Activated naive CD8-positive, alpha-beta T cell treated with anti-CD3 and anti-CD28 coated beads for 36 hours (primary cell): ENCODE measurements around the gene TNRC6B. TPM values are rescaled to one million over a fixed set of nuclear protein-coding genes. Genes with fewer than 3 reads are reported as not detected.

Source experiments
- DNase-seq: peaks from one replicate; pipeline ENCODE4 v3.0.0; 2021
- H3K27ac Mint-ChIP-seq: one replicate; pipeline ENCODE4 v1.8.0; 2022; ENCODE audit warnings: mild to moderate bottlenecking, moderate library complexity, mixed read lengths
- H3K27me3 Mint-ChIP-seq: one replicate; pipeline ENCODE4 v1.8.0; 2022; ENCODE audit warnings: mild to moderate bottlenecking, mixed read lengths
- H3K36me3 Mint-ChIP-seq: one replicate; pipeline ENCODE4 v1.8.0; 2021; ENCODE audit warnings: mild to moderate bottlenecking, mixed read lengths
- H3K4me1 Mint-ChIP-seq: one replicate; pipeline ENCODE4 v1.8.0; 2021; ENCODE audit warnings: mixed read lengths
- H3K4me3 Mint-ChIP-seq: one replicate; pipeline ENCODE4 v1.8.0; 2022; ENCODE audit warnings: mild to moderate bottlenecking, moderate library complexity, mixed read lengths
- H3K9me3 Mint-ChIP-seq: one replicate; pipeline ENCODE4 v1.8.0; 2022; ENCODE audit warnings: mixed read lengths
- total RNA-seq, 2 experiments: library from RNA; stranded (reverse); gene quantifications; one replicate each; pipeline ENCODE4 v1.2.3, GENCODE V29; 2021

Gene TNRC6B
- total RNA-seq, 2 experiments from 2014 or later: 35.9 to 37.5 TPM

DNA sequence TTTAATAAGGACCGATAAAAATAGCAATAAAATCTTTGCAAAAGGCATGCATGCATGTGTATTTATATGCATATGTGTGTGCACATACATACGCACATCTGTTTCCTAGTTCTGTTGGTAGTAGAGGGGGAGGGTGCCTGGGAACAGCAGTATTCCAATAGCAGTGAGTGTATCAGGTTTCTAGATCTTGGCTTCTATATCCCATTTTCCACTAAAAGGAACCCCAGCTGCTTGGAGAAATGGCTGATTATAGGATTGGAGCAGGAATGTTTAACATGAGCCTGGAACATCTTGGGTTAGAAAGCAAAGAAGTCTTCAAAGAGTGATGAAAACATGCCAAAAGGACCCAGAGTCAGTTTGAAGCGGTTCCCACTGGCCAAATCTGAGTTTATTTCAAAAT, 21.0 kb downstream of the TNRC6B start:
- no peaks in the 10 kb centered on the region for H3K9me3 Mint-ChIP-seq
- no peak overlapping the region for H3K4me3 Mint-ChIP-seq
- peaks cover 10% of the 10 kb centered on the region for H3K36me3 Mint-ChIP-seq
- H3K27me3 Mint-ChIP-seq: no peaks in the 10 kb centered on the region
- H3K27ac Mint-ChIP-seq: peak overlapping the region; percentile 16
- DNase-seq: no peak
- peaks cover 70% of the 10 kb centered on the region for H3K4me1 Mint-ChIP-seq

DNA sequence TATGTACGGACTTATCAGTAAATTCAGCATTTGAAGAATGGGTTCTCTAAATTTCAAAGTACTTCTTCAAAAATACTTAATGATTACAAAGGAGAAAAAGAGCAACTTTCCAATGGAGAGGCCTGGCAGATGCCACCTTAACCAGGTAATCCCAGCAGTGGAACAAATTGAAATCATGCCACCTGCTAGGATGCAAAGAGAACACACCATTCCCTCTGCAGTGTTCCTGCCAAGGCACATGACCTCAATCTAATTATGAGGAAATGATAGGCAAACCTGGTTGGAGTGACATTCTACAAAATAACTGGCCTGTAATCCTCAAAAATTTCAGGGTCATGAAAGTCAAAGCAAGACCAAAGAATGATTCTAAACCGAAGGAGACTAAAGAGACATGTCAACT, 21.5 kb downstream of the TNRC6B start:
- H3K4me3 Mint-ChIP-seq: no peak overlapping the region
- no peak for DNase-seq
- peak overlapping the region; percentile 16 for H3K27ac Mint-ChIP-seq
- peaks cover 70% of the 10 kb centered on the region for H3K4me1 Mint-ChIP-seq
- H3K36me3 Mint-ChIP-seq: peaks cover 10% of the 10 kb centered on the region
- H3K27me3 Mint-ChIP-seq: no peaks in the 10 kb centered on the region
- no peaks in the 10 kb centered on the region for H3K9me3 Mint-ChIP-seq

DNA sequence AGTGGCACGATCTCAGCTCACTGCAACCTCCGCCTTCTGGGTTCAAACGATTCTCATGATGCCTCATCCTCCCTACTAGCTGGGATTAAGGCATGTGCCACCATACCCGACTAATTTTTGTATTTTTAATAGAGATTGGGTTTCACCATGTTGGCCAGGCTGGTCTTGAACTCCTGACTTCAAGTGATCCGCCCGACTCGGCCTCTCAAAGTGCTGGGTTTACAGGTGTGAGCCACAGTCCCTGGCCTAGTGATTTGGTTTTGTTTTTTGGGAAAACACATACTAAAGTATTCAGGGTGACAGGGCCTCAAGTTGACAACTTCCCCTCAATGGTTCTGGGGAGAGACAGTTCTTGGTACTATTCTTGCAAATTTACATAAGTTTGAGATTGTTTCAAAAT, 22.1 kb downstream of the TNRC6B start:
- Mint-ChIP-seq H3K4me3 (no peak overlapping the region), H3K4me1 (peaks cover 71% of the 10 kb centered on the region), H3K27me3 (no peaks in the 10 kb centered on the region), H3K27ac (peak overlapping the region; percentile 58), H3K36me3 (peaks cover 10% of the 10 kb centered on the region), H3K9me3 (no peaks in the 10 kb centered on the region)
- no peak for DNase-seq

DNA sequence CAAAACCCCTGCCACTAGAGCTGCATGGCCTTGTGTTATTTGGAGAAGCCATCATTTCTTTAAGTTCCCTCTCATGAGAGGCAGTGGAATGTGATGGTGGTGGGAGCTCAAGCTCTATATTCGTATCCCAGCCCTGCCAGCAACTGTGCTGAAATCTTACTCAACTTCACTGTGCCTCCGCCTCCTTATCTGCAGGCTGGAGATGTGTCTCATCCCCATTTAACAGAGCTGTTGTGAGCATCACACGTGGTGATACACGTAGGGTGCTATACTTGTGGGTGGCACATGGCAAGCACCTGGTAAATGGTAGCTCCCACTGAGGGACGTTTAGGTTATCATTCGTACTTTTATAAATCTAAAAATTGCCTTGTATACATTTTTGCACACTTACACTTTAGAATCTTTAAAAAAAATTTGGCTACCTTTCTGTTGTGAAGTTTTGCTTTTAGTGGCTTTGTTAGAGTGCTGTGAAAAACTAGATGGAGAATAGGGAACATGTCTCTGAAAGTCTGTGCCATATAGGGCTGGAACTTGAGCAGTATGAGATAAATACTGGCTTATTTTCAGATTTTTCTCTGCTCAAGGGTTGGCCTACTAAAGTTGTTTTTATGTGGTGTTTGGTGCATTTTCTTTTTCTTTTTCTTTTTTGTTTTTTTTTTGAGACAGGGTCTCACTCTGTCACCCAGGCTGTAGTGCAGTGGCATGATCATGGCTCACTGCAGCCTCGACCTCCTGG, 23.2 kb downstream of the TNRC6B start:
- H3K36me3 Mint-ChIP-seq: peaks cover 10% of the 10 kb centered on the region
- peak overlapping the region; percentile 51 for H3K27ac Mint-ChIP-seq
- DNase-seq: no peak
- H3K27me3 Mint-ChIP-seq: no peaks in the 10 kb centered on the region
- no peaks in the 10 kb centered on the region for H3K9me3 Mint-ChIP-seq
- peaks cover 76% of the 10 kb centered on the region for H3K4me1 Mint-ChIP-seq
- H3K4me3 Mint-ChIP-seq: no peak overlapping the region

DNA sequence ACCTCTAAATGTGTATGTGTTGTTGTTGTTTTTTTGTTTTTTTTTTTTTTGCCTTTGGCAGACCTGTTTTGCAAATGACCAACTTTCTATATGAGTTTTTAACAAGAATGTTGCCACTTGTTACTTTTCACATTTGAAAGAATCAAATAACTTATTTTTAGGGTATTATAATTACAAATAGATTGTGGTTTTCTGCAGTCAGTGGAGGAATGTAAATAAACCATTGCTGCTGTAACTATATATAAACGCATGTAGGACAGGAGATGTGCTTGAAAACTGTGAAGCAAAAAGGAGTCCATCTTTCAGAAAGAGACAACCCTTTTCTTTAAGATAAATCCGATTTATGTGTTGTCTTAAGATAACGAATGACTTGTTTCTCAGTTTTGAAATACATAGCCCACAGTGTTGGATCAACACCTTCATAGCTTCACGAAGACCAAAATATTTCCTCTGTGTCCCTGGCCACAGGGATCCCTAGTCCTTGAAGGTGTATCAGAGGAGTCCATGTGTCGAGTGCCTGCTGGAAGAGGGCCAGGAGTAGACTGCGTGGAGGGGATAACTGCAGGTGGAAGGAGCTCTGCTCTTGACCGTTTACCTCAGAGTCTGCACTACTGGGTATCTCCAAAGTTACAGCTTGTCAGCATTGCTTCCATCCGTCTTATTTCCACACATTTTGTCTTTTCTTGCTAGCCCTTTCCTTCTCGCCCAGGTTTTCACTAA, 24.7 kb downstream of the TNRC6B start:
- no peak overlapping the region for H3K4me3 Mint-ChIP-seq

DNA sequence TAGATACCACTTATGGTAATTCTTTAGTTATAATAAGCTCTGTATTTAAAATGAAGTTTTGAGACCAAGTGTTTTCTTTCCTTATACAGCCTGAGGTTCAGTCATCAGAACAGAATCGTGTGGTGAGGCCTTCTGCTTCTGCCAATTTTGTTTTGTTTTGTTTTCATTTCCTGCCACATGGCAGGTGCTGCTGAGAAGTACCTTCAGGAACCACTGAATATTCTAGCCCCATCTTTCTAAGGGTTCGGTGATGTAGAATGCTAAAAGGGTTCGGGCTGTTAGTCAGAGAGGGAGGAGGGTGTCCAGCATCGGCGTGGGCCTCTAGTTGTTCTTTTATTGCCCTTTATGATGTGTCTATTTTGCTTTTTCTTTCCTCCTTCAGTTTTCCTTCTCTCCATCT, 25.8 kb downstream of the TNRC6B start:
- peaks cover 1% of the 10 kb centered on the region for H3K9me3 Mint-ChIP-seq
- H3K36me3 Mint-ChIP-seq: peaks cover 7% of the 10 kb centered on the region
- H3K4me1 Mint-ChIP-seq: peaks cover 68% of the 10 kb centered on the region
- peak overlapping the region; percentile 82 for H3K27ac Mint-ChIP-seq
- no peak for DNase-seq
- peak overlapping the region; percentile 51 for H3K4me3 Mint-ChIP-seq
- no peaks in the 10 kb centered on the region for H3K27me3 Mint-ChIP-seq

More for the DNA sequence above, 24.7 kb downstream of the TNRC6B start:
- Mint-ChIP-seq H3K36me3 (peaks cover 7% of the 10 kb centered on the region), H3K27ac (peak overlapping the region; percentile 0), H3K4me1 (peaks cover 64% of the 10 kb centered on the region), H3K27me3 (no peaks in the 10 kb centered on the region), H3K9me3 (peaks cover under 1% of the 10 kb centered on the region)
- DNase-seq: no peak

DNA sequence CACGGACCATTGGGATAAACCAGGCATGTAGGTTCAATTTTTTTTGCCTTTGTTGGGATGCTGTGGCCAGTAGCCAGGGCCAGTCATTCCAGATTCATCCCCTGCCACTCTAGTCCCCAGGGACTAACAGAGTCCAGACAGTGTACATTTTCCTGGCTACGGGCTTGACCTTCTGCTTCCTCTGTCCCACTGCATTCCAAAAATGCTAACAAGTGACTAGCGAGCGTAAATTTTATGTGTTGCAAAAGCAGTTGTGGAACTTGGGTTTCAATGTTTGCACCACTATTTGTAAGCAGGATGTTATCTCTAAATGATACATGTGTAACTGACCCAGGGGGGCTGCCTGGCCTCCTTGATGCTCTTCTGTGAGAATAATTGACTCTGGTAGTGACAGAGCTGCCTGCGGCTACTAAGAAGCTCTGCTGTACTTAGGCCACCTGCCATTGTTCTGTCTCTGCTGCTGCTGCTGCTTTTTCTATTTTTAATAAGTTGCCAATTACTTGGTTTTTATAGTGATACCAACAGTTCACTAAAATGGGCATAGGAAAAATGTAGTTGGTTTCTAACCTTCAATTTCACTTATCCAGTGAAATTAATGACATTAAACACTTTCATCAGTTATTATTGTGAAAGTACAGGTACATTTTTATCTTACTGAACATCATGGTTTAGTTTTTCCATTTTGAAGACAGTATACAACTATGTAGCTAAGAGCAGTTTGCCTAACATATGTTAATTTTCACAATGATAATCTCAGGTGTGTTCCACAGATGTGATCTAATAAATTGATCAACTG, 26.8 kb downstream of the TNRC6B start:
- Mint-ChIP-seq H3K4me1 (peaks cover 66% of the 10 kb centered on the region), H3K4me3 (no peak overlapping the region), H3K9me3 (peaks cover 1% of the 10 kb centered on the region), H3K27me3 (no peaks in the 10 kb centered on the region), H3K36me3 (peaks cover 2% of the 10 kb centered on the region), H3K27ac (peak overlapping the region; percentile 82)
- DNase-seq: no peak

DNA sequence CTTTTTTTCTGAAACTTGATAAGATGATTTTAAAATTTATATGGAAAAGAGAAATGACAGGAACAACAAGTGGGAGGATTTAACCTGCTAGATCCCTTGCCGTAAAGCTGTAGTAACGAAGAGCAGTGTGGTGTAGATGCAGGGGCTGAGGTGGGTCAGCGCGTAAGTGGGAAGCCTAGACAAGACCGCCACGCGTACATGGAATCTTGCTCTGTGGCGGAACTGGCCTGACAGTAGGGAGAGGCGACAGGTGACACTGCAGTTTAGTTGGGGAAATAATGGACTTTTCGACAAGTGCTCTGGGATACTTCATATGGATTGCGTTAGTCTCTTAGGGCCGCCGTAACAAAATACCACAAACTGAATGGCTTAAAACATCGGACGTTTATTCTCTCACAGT, 28.8 kb downstream of the TNRC6B start:
- H3K4me3 Mint-ChIP-seq: no peak overlapping the region
- peaks cover 73% of the 10 kb centered on the region for H3K4me1 Mint-ChIP-seq
- H3K27ac Mint-ChIP-seq: no peak overlapping the region
- H3K36me3 Mint-ChIP-seq: no peaks in the 10 kb centered on the region
- DNase-seq: no peak
- H3K9me3 Mint-ChIP-seq: peaks cover 1% of the 10 kb centered on the region
- no peaks in the 10 kb centered on the region for H3K27me3 Mint-ChIP-seq

DNA sequence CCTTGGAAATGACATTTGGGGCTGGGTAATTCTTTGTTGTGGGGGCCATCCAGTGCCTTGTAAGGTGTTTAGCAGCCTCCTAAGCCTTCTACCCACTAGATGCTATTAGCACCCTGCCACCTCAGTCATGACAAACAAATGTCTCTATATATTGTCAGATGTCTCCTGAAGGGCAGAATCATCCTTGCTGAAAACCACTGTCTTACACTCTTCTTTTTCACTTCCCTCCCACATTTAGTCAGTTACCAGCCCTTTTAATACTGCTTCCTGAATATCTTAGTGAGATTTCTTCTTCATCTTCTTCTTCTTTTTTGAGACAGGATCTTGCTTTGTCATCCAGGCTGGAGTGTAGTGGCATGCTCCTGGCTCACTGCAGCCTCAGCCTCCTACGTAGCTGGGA, 33.1 kb downstream of the TNRC6B start:
- DNase-seq: no peak
- no peak overlapping the region for H3K4me3 Mint-ChIP-seq
- peak overlapping the region; percentile 73 for H3K27ac Mint-ChIP-seq
- H3K36me3 Mint-ChIP-seq: peaks cover 15% of the 10 kb centered on the region
- H3K9me3 Mint-ChIP-seq: peaks cover 1% of the 10 kb centered on the region
- H3K4me1 Mint-ChIP-seq: peaks cover 69% of the 10 kb centered on the region
- H3K27me3 Mint-ChIP-seq: no peaks in the 10 kb centered on the region

DNA sequence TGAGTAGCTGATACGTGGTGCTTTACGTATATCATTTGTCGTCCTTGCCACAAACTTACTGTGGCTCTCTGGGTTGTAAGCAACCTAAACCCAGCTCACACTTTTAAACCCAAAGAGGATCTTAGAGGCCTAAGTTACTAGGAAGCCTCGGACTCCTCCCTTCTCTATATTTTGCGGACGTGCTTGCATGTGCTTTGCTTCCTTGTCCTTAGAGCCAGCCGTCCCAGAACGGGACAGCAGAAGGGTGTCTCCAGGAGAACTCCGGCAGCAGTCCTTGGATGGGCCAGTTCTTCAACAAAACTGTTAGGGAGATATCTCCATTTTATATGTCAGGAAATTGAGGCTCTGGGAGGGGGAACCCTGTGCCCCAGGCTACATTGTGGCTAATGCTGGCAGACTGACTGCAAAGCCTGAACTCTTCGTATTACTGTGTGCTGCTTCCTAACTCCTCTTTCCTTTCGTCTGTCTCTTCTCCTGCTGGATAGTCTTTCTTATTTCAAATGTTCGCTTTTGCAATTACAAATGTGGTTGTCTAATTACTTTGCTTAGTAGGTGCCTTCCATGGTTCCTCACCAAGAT, 33.8 kb downstream of the TNRC6B start:
- H3K27ac Mint-ChIP-seq: peak overlapping the region; percentile 58

DNA sequence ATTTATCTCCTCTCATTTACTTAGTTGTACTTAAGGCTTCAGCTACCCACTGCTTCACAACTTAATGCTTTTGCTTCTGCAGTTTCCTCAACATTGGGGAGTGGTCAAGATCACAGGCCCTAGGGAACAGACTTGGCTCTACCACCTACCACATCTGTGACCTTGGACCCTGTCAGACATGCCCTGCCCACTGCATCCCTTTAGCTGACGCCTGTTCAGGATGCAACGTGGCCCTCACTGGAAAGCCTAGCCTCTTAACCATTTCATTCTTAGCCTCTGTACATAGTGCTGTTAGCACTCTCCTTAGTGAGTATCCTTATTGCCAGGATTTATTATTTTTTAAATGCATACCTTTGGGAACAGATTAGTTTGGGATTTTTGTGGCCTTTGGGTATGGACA, 34.4 kb downstream of the TNRC6B start:
- no peak for DNase-seq
- peak overlapping the region; percentile 58 for H3K27ac Mint-ChIP-seq
- no peak overlapping the region for H3K4me3 Mint-ChIP-seq
- peaks cover 1% of the 10 kb centered on the region for H3K9me3 Mint-ChIP-seq
- peaks cover 82% of the 10 kb centered on the region for H3K4me1 Mint-ChIP-seq
- peaks cover 21% of the 10 kb centered on the region for H3K36me3 Mint-ChIP-seq
- H3K27me3 Mint-ChIP-seq: no peaks in the 10 kb centered on the region

More for the DNA sequence above, 33.8 kb downstream of the TNRC6B start:
- Mint-ChIP-seq H3K36me3 (peaks cover 17% of the 10 kb centered on the region), H3K9me3 (peaks cover 1% of the 10 kb centered on the region), H3K4me3 (no peak overlapping the region), H3K4me1 (peaks cover 77% of the 10 kb centered on the region), H3K27me3 (no peaks in the 10 kb centered on the region)
- no peak for DNase-seq

DNA sequence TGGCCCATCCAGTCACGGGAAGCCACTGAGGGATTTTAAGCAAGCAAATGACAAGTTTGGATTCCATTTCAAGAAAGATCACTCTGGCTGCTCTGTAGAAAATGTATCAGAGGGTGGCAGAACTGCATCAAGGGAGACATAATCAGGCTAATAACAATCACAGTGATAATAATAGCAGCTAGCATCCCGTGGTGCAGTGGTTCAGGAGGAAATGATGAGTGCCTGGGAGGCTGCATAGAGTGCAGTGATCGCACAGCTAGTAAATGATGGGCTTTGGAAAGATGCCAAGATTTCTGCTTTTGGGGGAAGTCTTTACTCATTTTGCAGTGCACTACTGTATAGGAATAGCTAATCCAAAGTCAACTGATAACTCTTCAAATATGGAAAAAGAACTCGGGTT, 35.8 kb downstream of the TNRC6B start:
- H3K9me3 Mint-ChIP-seq: no peaks in the 10 kb centered on the region
- no peak overlapping the region for H3K4me3 Mint-ChIP-seq
- H3K27ac Mint-ChIP-seq: peak overlapping the region; percentile 5
- no peak for DNase-seq
- H3K27me3 Mint-ChIP-seq: no peaks in the 10 kb centered on the region
- H3K4me1 Mint-ChIP-seq: peaks cover 78% of the 10 kb centered on the region
- peaks cover 21% of the 10 kb centered on the region for H3K36me3 Mint-ChIP-seq

DNA sequence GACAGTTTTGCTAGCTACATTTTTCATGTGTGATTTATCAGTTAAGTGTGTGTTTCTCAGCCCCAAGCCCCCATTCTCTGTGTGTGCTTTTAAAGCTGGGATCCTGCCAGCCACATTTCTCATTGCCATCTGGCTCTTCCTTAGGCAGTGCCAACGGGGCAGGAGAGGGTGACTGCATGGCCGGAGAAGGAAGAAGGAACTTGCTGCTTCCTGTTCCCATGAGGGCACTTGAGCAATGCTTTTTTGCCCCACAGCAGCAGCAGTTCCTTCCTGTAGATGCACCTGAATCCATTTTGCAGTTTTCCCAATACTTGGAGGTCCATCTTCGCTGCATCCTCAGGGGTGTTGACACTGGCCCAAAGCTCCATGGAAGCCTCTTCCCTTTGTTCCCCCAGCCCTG, 37.5 kb downstream of the TNRC6B start:
- H3K36me3 Mint-ChIP-seq: peaks cover 21% of the 10 kb centered on the region
- no peak for DNase-seq
- H3K27me3 Mint-ChIP-seq: no peaks in the 10 kb centered on the region
- H3K4me1 Mint-ChIP-seq: peaks cover 81% of the 10 kb centered on the region
- peak overlapping the region; percentile 87 for H3K27ac Mint-ChIP-seq
- no peaks in the 10 kb centered on the region for H3K9me3 Mint-ChIP-seq
- H3K4me3 Mint-ChIP-seq: peak overlapping the region; percentile 58

DNA sequence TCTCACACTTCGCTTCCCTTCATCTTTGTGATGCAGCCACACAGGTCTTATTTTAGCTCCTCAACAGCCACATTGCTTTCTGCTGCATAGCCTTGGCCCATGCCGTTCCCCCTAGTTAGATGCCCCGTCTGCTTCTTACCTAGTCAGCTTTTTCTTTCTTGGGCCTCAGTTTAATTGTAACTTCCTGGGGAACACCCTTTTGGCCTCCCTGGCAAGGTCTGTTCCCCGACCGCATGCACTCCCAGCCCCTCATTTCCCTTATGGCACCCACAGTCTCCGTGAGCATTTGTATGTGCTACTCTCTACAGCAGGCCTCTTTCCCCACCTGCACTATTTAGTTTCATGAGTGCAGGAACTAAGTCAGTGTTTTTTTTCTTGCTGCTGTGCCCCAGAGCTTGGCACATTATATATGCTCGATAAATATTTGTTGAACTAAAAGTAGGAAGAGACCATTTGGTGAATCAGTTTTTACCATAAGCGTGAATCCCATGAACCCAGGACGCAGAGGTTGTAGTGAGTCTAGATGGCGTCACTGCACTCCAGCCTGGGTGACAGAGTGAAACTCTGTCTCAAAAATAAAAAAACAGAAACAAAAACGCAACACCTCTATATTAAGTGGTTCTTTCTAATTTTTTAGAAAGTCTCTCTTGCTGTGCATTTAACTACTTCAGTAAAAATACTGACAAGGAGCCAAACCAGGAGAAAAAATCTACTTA, 38.5 kb downstream of the TNRC6B start:
- DNase-seq: no peak
- H3K36me3 Mint-ChIP-seq: peaks cover 23% of the 10 kb centered on the region
- no peaks in the 10 kb centered on the region for H3K27me3 Mint-ChIP-seq
- H3K4me3 Mint-ChIP-seq: peak overlapping the region; percentile 58
- peak overlapping the region; percentile 87 for H3K27ac Mint-ChIP-seq
- H3K4me1 Mint-ChIP-seq: peaks cover 77% of the 10 kb centered on the region
- no peaks in the 10 kb centered on the region for H3K9me3 Mint-ChIP-seq
